NCI-H2029 (cell line): Measurements from ENCODE around the gene CNOT6L.
"Not testable (repeated sequence)": the region's sequence is repeated elsewhere in the genome, so short reads cannot be mapped to it uniquely, and the experiment has no call there.

Experiments
- DNase-seq: peaks from one replicate; lab custom pipeline; 2025; lab: John Stamatoyannopoulos, UW

Gene CNOT6L

DNA sequence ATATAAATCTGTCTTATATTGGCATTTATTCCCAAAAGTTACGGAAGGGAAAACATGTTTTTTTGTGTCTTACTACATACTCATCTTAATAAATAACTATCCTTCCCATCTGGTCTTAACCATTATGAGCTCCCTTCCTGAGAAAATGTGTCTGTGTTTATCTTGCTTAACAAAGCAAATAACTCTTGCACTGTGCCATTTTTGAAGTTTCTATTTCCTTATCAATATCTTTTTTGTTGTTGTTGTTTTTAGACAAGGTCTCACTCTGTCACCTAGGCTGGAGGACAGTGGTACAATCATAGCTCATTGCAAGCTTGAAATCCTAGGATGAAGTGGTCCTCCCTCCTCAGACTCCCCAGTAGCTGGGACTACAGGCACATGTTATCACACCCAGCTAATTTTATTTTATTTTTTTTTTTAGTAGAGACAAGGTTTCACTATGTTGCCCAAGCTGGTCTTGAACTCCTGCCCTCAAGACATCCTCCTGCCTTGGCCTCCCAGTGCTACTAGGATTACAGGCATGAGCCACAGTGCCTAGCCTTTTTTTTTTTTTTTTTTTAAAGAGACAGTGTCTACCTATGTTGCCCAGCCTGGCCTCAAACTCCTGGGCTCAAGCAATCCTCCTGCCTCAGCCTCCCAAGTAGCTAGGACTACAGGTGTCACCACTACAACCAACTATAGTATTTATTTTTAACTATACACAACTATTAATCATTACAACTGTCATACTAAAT, 36.9 kb downstream of the CNOT6L start:
- no peak for DNase-seq

DNA sequence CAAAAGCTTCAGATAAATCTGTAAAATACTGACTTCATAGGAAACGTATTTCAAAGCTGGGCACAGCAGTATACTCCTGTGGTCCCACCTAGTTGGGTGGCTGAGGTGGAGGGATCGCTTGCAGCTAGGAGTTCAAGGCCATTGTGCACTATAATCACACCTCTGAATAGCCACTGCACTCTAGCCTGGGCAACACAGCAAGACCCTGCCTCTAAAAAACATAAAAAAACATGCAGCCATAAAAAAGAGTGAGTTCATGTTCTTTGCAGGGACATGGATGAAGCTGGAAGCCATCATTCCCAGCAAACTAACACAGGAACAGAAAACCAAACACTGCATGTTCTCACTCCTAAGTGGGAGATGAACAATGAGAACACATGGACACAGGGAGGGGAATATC, 38.4 kb downstream of the CNOT6L start:
- not testable (repeated sequence) for DNase-seq

- no peak for DNase-seq
Observed at GRCh38 chr4:77777135-77777807, 41.9 kb downstream of the CNOT6L start.

GRCh38 chr4:77776182-77777134, 42.7 kb downstream of the CNOT6L start:
- no peak for DNase-seq

DNA sequence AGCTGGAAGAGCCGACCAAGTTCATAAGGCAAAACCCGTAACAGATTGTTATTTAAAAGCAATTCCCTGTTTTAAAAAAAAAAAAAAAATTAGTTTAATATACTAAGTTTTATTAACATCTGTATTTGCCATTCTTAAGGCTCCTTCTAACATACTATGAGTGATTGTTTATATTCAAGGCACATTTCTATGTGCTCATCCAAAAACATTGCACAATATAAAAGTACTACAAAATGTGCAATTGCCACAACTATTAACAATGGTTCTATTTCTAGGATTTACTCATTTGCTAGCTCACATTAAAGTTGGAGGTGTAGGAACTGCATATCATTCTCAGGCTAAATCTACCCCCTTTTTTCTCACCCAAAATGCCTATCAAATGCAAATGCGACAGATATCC, 46.1 kb downstream of the CNOT6L start:
- no peak for DNase-seq

DNA sequence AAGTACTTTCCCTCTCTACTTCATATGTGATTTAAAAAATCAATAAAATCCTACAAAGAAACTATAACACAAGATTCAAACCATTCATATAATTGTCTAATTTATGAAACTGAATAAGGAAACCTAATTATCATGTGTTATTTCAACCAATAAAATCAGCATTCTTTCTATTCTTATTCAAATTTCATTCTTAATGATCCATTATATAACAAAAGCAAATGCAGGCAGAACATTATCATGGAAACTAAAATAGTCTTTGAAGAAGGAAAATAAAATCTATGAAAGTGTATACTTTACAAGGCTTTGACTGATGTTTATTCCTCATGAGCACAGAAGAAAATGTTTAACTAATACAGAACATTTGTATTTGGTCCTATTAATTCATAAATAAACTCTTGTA, 47.6 kb downstream of the CNOT6L start:
- no peak for DNase-seq

DNA sequence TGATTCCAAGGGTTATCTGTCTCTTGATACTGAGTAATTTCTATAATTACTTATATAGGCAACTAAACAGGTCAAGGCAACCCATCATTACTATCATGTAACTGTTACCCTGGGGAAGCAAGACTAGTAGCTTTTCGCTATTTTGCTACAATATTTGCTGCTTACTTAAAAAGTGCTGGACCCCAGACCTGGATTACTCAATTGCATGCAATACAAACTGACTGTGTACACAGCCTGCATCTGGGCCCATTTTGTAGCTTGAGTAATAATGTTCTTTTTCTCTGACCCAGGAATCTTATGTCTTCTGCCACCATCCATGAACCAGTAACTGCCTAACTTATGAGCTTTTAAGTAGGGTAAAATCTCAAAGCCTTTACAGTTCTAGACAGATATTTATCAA, 53.4 kb downstream of the CNOT6L start:
- DNase-seq: no peak

DNA sequence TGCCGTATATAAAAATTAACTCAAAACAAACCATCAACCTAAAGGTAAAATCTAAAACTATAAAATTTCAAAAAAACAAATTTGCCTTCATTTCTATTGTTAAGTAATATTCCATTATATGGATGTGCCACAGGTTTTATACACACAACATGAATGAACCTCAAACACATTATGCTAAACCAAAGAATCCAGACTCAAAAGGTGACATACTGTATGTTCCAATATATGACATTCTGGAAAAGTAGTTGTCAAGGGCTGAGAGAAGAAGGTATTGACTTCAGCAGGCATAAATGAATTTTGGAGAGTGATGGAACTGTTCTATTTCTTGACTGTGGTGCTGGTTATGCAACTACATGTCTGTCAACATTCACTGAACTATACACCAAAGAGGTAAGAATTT, 56.6 kb downstream of the CNOT6L start:
- DNase-seq: no peak

DNA sequence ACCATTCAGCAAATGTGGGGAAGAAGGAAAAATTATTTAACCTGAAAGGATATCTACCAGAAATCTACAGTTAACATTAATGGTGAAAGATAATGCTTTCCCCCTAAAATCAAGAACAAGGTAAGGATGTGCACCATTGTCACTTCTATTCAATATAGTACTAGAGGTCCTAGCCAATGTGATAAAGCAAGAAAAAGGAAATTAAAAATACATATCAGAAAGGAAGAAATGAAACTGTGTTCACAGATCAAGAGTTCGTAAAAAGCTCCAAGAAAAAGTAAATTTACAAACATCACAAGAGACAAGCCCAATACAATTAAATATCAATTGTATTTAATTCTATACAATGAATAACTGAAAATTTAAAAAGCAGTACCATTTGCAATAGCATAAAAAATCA, 57.6 kb downstream of the CNOT6L start:
- no peak for DNase-seq

GRCh38 chr4:77758804-77759203, 60.4 kb downstream of the CNOT6L start:
- DNase-seq: no peak

DNA sequence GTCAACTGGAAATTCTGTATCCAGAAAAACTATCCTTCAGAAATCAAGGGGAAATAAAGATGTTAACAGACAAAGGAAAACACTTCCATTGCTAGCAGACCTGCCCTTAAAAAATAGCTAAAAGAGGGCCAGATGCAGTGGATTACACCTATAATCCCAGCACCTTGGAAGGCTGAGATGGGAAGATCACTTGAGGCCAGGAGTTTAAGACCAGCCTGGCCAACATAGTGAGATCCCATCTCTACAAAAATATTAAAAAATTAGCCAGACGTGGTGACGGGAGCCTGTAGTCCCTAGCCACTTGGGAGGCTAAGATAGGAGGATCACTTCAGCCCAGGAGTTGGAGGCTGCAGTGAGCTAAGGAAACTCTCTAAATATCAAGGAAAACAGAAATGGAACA, 67.4 kb downstream of the CNOT6L start:
- no peak for DNase-seq

DNA sequence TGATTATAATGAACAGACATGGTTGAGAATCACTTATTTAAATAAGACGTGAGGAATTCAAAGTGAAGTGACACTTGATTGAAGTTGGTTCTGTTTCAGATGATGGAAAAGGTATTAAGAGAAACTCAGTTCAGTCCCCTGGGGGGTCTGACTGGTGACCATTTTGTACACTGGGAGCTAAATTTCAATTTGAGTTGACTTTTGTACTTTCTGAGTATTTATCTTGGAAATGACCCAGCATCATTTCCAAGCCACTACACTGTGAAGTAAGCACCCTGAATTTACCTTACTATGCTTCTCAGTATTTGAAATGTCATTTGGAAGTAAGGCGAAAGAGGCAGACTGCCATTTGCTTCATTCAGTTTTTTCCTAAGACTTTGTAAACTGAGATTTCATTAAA, 73.4 kb downstream of the CNOT6L start:
- DNase-seq: no peak

DNA sequence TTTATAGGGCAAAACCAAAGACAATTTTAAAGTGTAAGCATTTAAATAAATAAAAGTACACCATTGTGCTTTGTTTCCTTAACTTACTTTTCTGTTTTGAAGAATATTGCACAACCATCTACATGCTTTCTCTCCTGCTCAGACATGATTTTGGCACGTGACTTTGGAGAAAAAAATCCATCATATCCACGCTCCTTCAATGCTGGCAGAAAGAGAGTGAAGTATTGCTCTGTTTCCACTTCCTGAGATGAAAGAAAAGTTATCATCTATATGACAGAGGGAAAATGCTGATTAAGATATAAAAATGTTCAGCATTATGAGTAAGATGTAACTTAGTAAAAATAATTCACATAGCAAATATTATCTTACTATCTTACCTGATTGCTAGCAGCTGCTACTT, 77.1 kb downstream of the CNOT6L start:
- DNase-seq: no peak

DNA sequence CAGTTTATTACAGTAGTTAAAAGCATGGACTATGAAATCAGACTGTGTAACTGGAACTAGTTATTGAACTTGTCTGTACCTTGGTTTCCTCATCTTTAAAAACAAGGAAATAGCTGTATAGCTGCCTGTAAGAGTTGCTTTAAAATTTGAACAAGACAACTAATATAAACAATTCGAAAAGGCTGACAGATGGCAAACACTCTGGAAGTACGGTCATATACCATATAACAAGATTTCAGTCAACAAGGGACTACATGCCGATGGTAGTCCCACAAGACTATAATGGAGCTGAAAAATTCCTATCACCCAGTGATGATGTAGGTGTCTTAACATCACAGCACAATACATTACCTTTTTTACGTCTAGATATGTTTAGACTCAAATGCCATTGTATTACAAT, 78.7 kb downstream of the CNOT6L start:
- no peak for DNase-seq

DNA sequence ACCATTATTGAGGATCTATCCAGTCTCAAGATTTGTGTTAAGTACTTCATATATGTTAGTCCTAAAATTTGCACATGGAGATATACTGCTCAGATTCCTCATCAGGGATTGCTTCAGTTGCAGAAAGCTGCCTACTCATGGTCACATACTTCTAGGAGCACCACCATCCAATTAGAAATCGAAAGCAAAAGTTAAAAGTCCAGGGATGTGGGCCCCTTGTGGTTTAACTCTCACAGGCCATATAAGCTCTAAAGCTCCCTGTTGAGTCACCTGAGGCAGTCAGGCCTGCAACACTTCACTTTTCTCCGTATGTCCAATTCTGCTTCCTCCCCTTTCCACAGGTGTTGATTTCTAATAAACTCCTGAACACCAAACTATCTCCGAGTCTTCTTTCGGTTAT, 84.2 kb downstream of the CNOT6L start:
- DNase-seq: no peak

DNA sequence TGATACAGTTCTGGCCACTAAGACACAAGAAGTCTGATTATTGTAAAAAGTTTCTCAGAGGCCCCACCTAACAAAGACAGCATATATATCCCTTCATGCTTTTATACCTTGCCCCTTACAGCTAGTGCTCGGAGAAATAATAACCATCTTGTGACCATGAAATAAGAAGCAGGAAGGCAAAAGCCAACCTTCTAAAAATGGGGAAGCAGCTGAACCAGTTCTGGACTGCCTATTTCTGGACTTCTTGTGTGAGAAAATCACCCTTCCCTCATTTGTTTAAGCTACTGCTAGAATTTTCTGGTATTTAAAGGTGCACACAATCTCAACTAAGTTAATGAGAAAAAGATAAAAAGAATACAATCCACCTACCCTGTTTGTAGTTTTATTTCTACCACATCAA, 87.5 kb downstream of the CNOT6L start:
- no peak for DNase-seq

DNA sequence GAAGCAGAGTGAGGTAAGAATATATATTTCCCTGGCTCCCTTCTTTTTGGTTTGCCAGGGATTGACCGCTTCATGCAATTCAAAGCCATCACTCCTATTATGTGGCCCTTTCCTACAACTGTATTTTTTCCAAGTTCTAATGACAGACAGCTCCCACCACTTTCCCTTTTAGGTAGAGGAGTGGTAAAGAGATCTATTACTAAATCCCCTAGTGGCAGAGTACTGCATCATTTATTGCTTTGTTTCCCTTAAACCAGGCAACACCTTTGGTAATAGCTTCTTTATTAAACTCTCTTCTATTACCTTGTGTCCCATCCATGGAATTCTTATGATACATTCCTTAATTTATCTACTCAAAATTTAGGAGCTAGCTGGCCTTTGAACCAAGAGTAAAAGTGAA, 90.7 kb downstream of the CNOT6L start:
- DNase-seq: no peak

DNA sequence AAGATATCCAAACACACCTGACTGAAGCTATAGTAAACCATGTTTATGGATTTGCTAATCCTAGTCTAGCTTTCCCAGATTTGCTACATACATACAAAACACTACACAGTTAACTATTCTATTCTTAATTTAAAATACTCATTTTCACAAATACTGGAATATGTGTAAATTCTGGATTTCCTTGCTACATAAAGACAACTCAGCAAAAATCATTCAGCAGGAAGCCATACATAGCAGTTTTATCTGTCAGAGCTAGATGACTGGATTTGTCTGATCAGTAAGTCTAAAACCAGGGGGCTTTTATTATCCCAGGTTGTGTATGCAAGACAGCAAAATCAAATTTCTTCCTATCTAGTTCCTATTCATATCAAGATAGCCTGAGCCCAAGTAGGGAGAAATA, 98.1 kb downstream of the CNOT6L start:
- DNase-seq: no peak

GRCh38 chr4:77718500-77718899, 100.7 kb downstream of the CNOT6L start:
- DNase-seq: not testable (repeated sequence)

DNA sequence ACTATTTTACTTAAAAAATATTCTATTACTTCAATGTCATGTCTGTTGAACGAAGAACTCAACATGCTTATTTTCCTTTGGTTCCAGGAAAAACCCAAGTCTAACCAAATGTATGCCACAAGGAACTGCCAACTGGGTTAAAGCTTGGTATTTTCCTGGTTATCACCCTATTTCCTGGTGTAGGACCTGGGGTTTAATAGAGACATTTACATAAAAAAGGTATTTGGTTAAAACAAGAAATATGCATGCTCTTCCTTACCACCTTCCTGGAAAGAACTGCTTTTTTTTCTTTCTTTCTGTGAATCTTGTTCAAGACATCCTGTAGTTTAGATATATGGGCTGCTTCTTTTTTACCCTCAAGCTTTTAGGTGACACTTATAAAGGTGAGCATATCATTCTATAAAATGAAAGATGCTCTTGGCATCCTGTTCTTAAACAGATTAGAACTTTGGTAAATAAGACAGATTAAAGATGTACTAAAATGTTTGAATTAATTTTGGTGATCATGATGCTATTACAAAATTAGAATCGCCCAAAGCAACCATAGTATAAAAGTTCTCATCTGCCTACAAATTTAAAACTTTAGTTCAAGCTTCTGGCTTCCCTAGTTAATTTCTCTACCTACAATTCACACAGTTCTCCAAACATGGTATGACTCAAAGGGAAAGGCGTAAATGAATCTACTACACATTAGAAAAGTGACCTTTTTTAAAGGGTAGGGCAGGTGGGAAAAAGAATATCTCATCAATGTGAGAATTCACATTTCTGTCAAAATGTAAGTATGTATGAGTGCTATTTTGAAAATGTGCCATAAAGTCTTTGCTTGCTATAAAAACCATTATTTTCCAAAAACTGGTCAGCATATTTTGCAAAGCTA, 103.5 kb downstream of the CNOT6L start:
- no peak for DNase-seq

- DNase-seq: no peak
Observed at GRCh38 chr4:77714514-77714913, 104.7 kb downstream of the CNOT6L start.

- no peak for DNase-seq
Observed at GRCh38 chr4:77713884-77714283, 105.3 kb downstream of the CNOT6L start.
